Neural cell (in vitro differentiated cells): ENCODE data around the gene SULT4A1. TPM values are rescaled to one million over a fixed set of nuclear protein-coding genes. Genes with fewer than 3 reads are reported as not detected.

Experiments used
- H2AFZ ChIP-seq: fragments of 200-600, 300-800 bp; sonication (generic), shearing (Covaris generic); 2 replicates; pipeline ENCODE4 v1.6.0; 2014; ENCODE audit warnings: low read depth, mild to moderate bottlenecking, antibody characterized with exemption, low read length, moderate library complexity
- H3F3A ChIP-seq: fragments of 200-600 bp; shearing (Covaris generic); 2 replicates; pipeline ENCODE4 v1.6.1; 2016; ENCODE audit warnings: mild to moderate bottlenecking, moderate library complexity, mixed read lengths, antibody characterized with exemption, low read length; ENCODE audit not compliant: insufficient read depth, poor library complexity, severe bottlenecking
- H3K27ac ChIP-seq: fragments of 200-600, 300-800 bp; sonication (generic), shearing (Covaris generic); 2 replicates; pipeline ENCODE4 v1.5.1; 2014; ENCODE audit warnings: mild to moderate bottlenecking, low read length, moderate library complexity
- H3K27me3 ChIP-seq: fragments of 300-800, 200-600 bp; sonication (generic), shearing (Covaris generic); 2 replicates; pipeline ENCODE4 v1.6.0; 2014; ENCODE audit warnings: mild to moderate bottlenecking, low read depth, low read length, moderate library complexity; ENCODE audit not compliant: insufficient read depth
- H3K36me3 ChIP-seq: fragments of 300-800, 200-600 bp; sonication (generic), shearing (Covaris generic); 2 replicates; pipeline ENCODE4 v1.5.1; 2014; ENCODE audit warnings: mild to moderate bottlenecking, antibody characterized with exemption, low read length, moderate library complexity; ENCODE audit not compliant: insufficient read depth
- H3K4me2 ChIP-seq: fragments of 300-800, 200-600 bp; sonication (generic), shearing (Covaris generic); 2 replicates; pipeline ENCODE4 v1.6.0; 2014; ENCODE audit warnings: mild to moderate bottlenecking, low read length
- H3K4me3 ChIP-seq: fragments of 300-800, 200-600 bp; sonication (generic), shearing (Covaris generic); 2 replicates; pipeline ENCODE4 v1.5.1; 2014; ENCODE audit warnings: mild to moderate bottlenecking, low read length, moderate library complexity
- H3K79me2 ChIP-seq: fragments of 200-600 bp; shearing (Covaris generic); replicated peaks from 2 replicates; pipeline ENCODE4 v1.6.0; 2014; ENCODE audit warnings: mild to moderate bottlenecking, low read length, moderate library complexity; ENCODE audit not compliant: insufficient read depth
- H3K9ac ChIP-seq: fragments of 300-800, 200-600 bp; sonication (generic), shearing (Covaris generic); 2 replicates; pipeline ENCODE4 v1.6.1; 2016; ENCODE audit warnings: mild to moderate bottlenecking, low read length, mixed read lengths
- H3K9me2 ChIP-seq: fragments of 200-600 bp; shearing (Covaris generic); 2 replicates; pipeline ENCODE4 v1.6.1; 2016; ENCODE audit warnings: mild to moderate bottlenecking, low read length, mixed read lengths; ENCODE audit not compliant: insufficient read depth
- H3K9me3 ChIP-seq: fragments of 200-600, 300-800 bp; sonication (generic), shearing (Covaris generic); 2 replicates; pipeline ENCODE4 v1.6.1; 2016; ENCODE audit warnings: mild to moderate bottlenecking, mixed run types, low read length, moderate library complexity, mixed read lengths
- H4K20me1 ChIP-seq: fragments of 200-600 bp; shearing (Covaris generic); 2 replicates; pipeline ENCODE4 v1.6.1; 2016; ENCODE audit warnings: mild to moderate bottlenecking, mixed run types; ENCODE audit not compliant: insufficient read depth
- EP300 ChIP-seq: fragments of 450-650 bp; conservative IDR thresholded peaks from 2 replicates; pipeline ENCODE4 v1.6.1; 2014; ENCODE audit warnings: antibody characterized with exemption, mild to moderate bottlenecking, moderate library complexity; ENCODE audit not compliant: poor library complexity, severe bottlenecking
- EZH2 ChIP-seq: fragments of 200-600, 300-800 bp; shearing (Covaris generic), sonication (generic); IDR thresholded peaks from 2 replicates; pipeline ENCODE4 v1.6.1; 2014; ENCODE audit warnings: antibody characterized with exemption, low read length, borderline replicate concordance, mild to moderate bottlenecking; ENCODE audit not compliant: insufficient read depth, poor library complexity, severe bottlenecking
- MXI1 ChIP-seq: fragments of 450-650 bp; conservative IDR thresholded peaks from 2 replicates; pipeline ENCODE4 v1.6.1; 2014; ENCODE audit warnings: antibody characterized with exemption, mild to moderate bottlenecking; ENCODE audit not compliant: poor library complexity, severe bottlenecking
- POLR2AphosphoS5 ChIP-seq: IDR thresholded peaks from 2 replicates; pipeline ENCODE4 v1.6.1; 2012
- RAD21 ChIP-seq: fragments of 450-650 bp; conservative IDR thresholded peaks from 2 replicates; pipeline ENCODE4 v1.6.1; 2014; ENCODE audit warnings: antibody characterized with exemption, mild to moderate bottlenecking, moderate library complexity
- REST ChIP-seq: IDR thresholded peaks from 2 replicates; pipeline ENCODE4 v1.6.1; 2012; ENCODE audit warnings: borderline replicate concordance
- SMC3 ChIP-seq: fragments of 450-650 bp; conservative IDR thresholded peaks from 2 replicates; pipeline ENCODE4 v1.6.1; 2014; ENCODE audit warnings: antibody characterized with exemption, mild to moderate bottlenecking, moderate library complexity; ENCODE audit not compliant: poor library complexity
- TAF1 ChIP-seq: IDR thresholded peaks from 2 replicates; pipeline ENCODE4 v1.6.1; 2012; ENCODE audit warnings: low read depth
- polyA plus RNA-seq: library from polyadenylated mRNA; depleted of rRNA; stranded (reverse); fragments of >200 nt; gene quantifications from 2 replicates; pipeline ENCODE4 v1.2.3, GENCODE V29; 2014
- TF ChIP-seq, protein P1 (sequence below): fragments of 450-650 bp; IDR thresholded peaks from 2 replicates; pipeline ENCODE4 v1.5.1; 2014; ENCODE audit warnings: antibody characterized with exemption, mild to moderate bottlenecking, moderate library complexity; ENCODE audit not compliant: poor library complexity, severe bottlenecking

SULT4A1 gene
- polyA plus RNA-seq, 1 donor from 2014 or later, result 182 TPM

DNA sequence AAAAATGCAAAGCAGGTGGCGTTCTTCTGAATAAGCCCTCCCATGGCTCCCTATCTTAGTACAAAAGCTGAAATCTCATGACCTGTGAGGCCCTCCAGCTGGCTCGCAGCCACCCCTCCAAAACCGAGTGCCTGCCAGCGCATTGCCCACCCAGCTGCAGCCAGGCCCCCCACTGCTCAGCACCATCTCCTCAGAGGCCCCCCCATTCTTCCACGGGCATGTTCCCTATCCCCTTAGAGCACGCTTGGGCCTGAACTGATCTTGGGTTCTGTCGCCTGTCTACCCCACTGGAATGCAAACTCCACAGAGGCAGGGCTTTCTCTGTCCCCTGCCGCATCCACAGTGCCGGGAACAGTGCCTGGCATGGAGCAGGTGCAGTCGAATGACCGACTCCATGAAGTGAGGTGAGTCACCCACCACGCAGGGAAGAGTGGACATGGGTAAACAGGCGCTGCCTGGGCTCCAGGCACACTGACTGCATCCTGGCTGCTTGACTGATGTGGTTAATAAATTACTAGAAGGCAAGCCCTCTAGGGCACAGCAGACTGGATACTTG lies 38.9 kb downstream of the SULT4A1 start:
- TF ChIP-seq SMC3 (no peak), TAF1 (no peak), MXI1 (no peak), EP300 (no peak), RAD21 (no peak), POLR2AphosphoS5 (no peak), EZH2 (no peak), REST (no peak)
- TF ChIP-seq, protein P1, sequence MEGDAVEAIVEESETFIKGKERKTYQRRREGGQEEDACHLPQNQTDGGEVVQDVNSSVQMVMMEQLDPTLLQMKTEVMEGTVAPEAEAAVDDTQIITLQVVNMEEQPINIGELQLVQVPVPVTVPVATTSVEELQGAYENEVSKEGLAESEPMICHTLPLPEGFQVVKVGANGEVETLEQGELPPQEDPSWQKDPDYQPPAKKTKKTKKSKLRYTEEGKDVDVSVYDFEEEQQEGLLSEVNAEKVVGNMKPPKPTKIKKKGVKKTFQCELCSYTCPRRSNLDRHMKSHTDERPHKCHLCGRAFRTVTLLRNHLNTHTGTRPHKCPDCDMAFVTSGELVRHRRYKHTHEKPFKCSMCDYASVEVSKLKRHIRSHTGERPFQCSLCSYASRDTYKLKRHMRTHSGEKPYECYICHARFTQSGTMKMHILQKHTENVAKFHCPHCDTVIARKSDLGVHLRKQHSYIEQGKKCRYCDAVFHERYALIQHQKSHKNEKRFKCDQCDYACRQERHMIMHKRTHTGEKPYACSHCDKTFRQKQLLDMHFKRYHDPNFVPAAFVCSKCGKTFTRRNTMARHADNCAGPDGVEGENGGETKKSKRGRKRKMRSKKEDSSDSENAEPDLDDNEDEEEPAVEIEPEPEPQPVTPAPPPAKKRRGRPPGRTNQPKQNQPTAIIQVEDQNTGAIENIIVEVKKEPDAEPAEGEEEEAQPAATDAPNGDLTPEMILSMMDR, result no peak
- H2AFZ ChIP-seq, result no peak overlapping the region
- H3K4me2 ChIP-seq, result no peak overlapping the region
- no peaks in the 10 kb centered on the region for H3K36me3 ChIP-seq
- H3K9ac ChIP-seq, result no peak overlapping the region
- no peak overlapping the region for H3K27ac ChIP-seq
- no peaks in the 10 kb centered on the region for H3F3A ChIP-seq
- no peaks in the 10 kb centered on the region for H3K9me2 ChIP-seq
- no peak overlapping the region for H3K4me3 ChIP-seq
- no peaks in the 10 kb centered on the region for H3K79me2 ChIP-seq
- no peaks in the 10 kb centered on the region for H3K27me3 ChIP-seq
- no peaks in the 10 kb centered on the region for H4K20me1 ChIP-seq
- H3K9me3 ChIP-seq, result no peaks in the 10 kb centered on the region

- Histone ChIP-seq H3K9me3 (no peaks in the 10 kb centered on the region), H4K20me1 (no peaks in the 10 kb centered on the region), H3K36me3 (no peaks in the 10 kb centered on the region), H3K27me3 (no peaks in the 10 kb centered on the region), H3K9me2 (no peaks in the 10 kb centered on the region), H2AFZ (no peak overlapping the region), H3K4me3 (no peak overlapping the region), H3K4me2 (no peak overlapping the region), H3F3A (no peaks in the 10 kb centered on the region), H3K79me2 (no peaks in the 10 kb centered on the region), H3K27ac (no peak overlapping the region), H3K9ac (no peak overlapping the region)
- TF ChIP-seq POLR2AphosphoS5 (no peak), REST (no peak), SMC3 (no peak), TAF1 (no peak), EZH2 (no peak), EP300 (no peak), RAD21 (no peak), MXI1 (no peak)
- TF ChIP-seq, protein P1, result no peak
Measured at GRCh38 chr22:43821606-43822425, 40.5 kb downstream of the SULT4A1 start.
